Heart left ventricle (tissue), 16 donors: ENCODE measurements around the gene NDST1. TPM values are rescaled to one million over a fixed set of nuclear protein-coding genes. Genes with fewer than 3 reads are reported as not detected.

Experiments used
- ATAC-seq, 4 donors: fragments of 200-7000 bp; cut with Tn5 transposase; one replicate each; pipeline ENCODE4 v1.9.1; 2020 to 2022; ENCODE audit warnings: moderate library complexity in 4 of 4, mild to moderate bottlenecking in 3 of 4, moderate number of reproducible peaks in 1 of 4
- DNase-seq, 5 donors: peaks; one replicate each; pipeline ENCODE4 v3.0.0-alpha.2; 2020
- H3K27ac ChIP-seq, 12 donors: fragments of 200-600 bp; sonication (generic) in 4 of 12; one replicate each; pipeline versions ENCODE4 v1.5.0 to v1.8.0; 2016 to 2022; ENCODE audit warnings: mild to moderate bottlenecking in 2 of 12
- H3K27me3 ChIP-seq, 9 donors: fragments of 200-600 bp; sonication (generic) in 2 of 9; one replicate each; pipeline versions ENCODE4 v1.5.1 to v1.8.0; 2016 to 2022; ENCODE audit warnings: mild to moderate bottlenecking in 3 of 9
- H3K36me3 ChIP-seq, 9 donors: fragments of 200-600 bp; sonication (generic) in 2 of 9; one replicate each; pipeline versions ENCODE4 v1.5.0 to v1.8.0; 2018 to 2022; ENCODE audit warnings: mild to moderate bottlenecking in 2 of 9
- H3K4me1 ChIP-seq, 12 donors: fragments of 200-600 bp; sonication (generic) in 4 of 12; one replicate each; pipeline versions ENCODE4 v1.5.0 to v1.8.0; 2016 to 2022; ENCODE audit warnings: mild to moderate bottlenecking in 3 of 12
- H3K4me3 ChIP-seq, 12 donors: fragments of 200-600 bp; sonication (generic) in 4 of 12; one replicate each; pipeline versions ENCODE4 v1.5.0 to v1.8.0; 2017 to 2022; ENCODE audit warnings: mild to moderate bottlenecking in 9 of 12, moderate library complexity in 4 of 12
- H3K9me3 ChIP-seq, 12 donors: fragments of 200-600 bp; sonication (generic) in 4 of 12; one replicate each; pipeline versions ENCODE4 v1.5.0 to v1.8.0; 2016 to 2022; ENCODE audit warnings: mild to moderate bottlenecking in 1 of 12
- POLR2A ChIP-seq, 2 donors: fragments of 450-650 bp; IDR thresholded peaks; one replicate each; pipeline ENCODE4 v1.6.1; 2017; ENCODE audit warnings: antibody characterized with exemption in 2 of 2, mild to moderate bottlenecking in 2 of 2, moderate library complexity in 2 of 2
- WGBS, 4 donors: extraction: QIAGEN DNeasy Blood & Tissue Kit in 2 of 4; methylation state at CpG; one replicate each; pipeline versions ENCODE4 v1.1.5 to v1.1.7; 2013 to 2018; 5-methylcytosine and 5-hydroxymethylcytosine counted together
- intact Hi-C, 10 donors: fragments of 100-400 bp; cut with DNase I; formaldehyde crosslinking; loops; one replicate each; pipeline versions ENCODE4 v1.11.1 to v1.14.2; 2022
- polyA plus RNA-seq, 2 donors: library from polyadenylated mRNA; stranded (reverse); fragments of 200-250 nt; gene quantifications; one replicate each; pipeline ENCODE4 v1.2.3, GENCODE V29; 2013
- total RNA-seq, 9 donors: library from RNA; depleted of rRNA in 2 of 9; stranded (reverse); fragments of >200 nt in 2 of 9; fragmentation: NEBNext Ultra II Directional in 3 of 9; extraction: Animal tissue kit (Norgen Biotek cat#: 25700) in 3 of 9; gene quantifications; one replicate each; pipeline versions ENCODE4 v1.1.0 to v1.2.4, GENCODE V29; 2016 to 2023
- TF ChIP-seq, protein P1 (sequence below), 12 donors: fragments of 200-600 bp; sonication (generic) in 4 of 12; IDR thresholded peaks; one replicate each; pipeline versions ENCODE4 v1.5.0 to v1.8.0; 2018 to 2022; ENCODE audit warnings: antibody characterized with exemption in 12 of 12, mild to moderate bottlenecking in 5 of 12
- donor health status: ischemic (EF 13 %, LVEDD 7.1; RV severe dilation, severe dysfunction).
- donor health status: healthy with polysubstance abuse.
- donor health status: DM: no; HTN: yes; CAD: no.
- donor health status: DM: no; HTN: no; CAD: no.
- donor health status: ischemic (EF 25% LVEDD 6.9; RV normal size, moderate dysfunction).
- donor health status: ischemic (EF 25% LVEDD 5.7; RV mildly dilated, moderate dysfunction).
- donor health status: healthy.
- donor health status: DM: yes; HTN: yes; CAD: no.
- donor health status: ischemic (EF 35%, LVEDD 5.7; RV mildly dilated, moderate dysfunction).
- donor health status: nonischemic (EF 11% LVEDD 7.7; RV severe dilation, severe dysfunction).
- donor health status: DM: yes; HTN: yes; CAD: no.
- donor health status: PGD.
- donor health status: ischemic (EF 29% LVEDD 5.4; RV normal size, mild dysfunction).
- donor health status: nonischemic (EF 23%, LVEDD 6.1; RV moderate dilation, normal function).

Gene NDST1
- total and polyA plus RNA-seq, 11 donors = 32.1 to 156 (median 68.5) TPM

- peaks cover 0 to 3% (median 0%) of the 10 kb centered on the region in 9 donors for H3K36me3 ChIP-seq
- DNase-seq = no peak
- H3K4me1 ChIP-seq = peaks cover 38 to 100% (median 98%) of the 10 kb centered on the region in 12 donors
- no peaks in the 10 kb centered on the region for H3K9me3 ChIP-seq
- 80 to 92% (median 88%) methylated on average over 2 to 3 of the region's 3 CpGs for whole genome bisulfite sequencing, 4 donors
- intact Hi-C loops = no loop called here
- TF ChIP-seq, protein P1, sequence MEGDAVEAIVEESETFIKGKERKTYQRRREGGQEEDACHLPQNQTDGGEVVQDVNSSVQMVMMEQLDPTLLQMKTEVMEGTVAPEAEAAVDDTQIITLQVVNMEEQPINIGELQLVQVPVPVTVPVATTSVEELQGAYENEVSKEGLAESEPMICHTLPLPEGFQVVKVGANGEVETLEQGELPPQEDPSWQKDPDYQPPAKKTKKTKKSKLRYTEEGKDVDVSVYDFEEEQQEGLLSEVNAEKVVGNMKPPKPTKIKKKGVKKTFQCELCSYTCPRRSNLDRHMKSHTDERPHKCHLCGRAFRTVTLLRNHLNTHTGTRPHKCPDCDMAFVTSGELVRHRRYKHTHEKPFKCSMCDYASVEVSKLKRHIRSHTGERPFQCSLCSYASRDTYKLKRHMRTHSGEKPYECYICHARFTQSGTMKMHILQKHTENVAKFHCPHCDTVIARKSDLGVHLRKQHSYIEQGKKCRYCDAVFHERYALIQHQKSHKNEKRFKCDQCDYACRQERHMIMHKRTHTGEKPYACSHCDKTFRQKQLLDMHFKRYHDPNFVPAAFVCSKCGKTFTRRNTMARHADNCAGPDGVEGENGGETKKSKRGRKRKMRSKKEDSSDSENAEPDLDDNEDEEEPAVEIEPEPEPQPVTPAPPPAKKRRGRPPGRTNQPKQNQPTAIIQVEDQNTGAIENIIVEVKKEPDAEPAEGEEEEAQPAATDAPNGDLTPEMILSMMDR (IDR thresholded peaks at IDR 0.05) = no peak
- no peak for TF ChIP-seq POLR2A (IDR thresholded peaks at IDR 0.05)
- no peak overlapping the region for H3K4me3 ChIP-seq
- no peak for ATAC-seq
- peak overlapping the region in 10 of 12 donors; percentile 14 to 89 (median 82) for H3K27ac ChIP-seq
- H3K27me3 ChIP-seq = no peaks in the 10 kb centered on the region
Observed at GRCh38 chr5:150502847-150503246, 5.1 kb upstream of the NDST1 start.

DNA sequence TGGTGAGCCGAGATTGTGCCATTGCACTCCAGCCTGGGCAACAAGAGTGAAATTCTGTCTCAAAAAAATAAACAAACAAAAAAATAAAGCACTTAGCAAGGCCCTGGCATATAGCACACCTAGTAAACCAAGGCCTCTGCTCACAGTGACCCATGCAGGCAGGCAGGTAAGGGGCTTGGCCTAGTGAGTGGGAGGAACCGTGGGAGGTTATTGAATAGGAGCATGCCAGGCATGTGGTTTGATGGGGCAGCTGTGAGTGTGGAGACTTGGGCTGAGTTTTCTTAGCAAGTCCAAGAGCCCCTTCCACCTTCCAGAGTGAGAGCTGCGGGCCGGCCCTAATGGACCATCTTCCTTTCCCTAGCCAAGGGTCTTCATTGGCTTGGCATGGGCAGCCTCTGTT, 4.5 kb upstream of the NDST1 start:
- peaks cover 0 to 3% (median 0%) of the 10 kb centered on the region in 9 donors for H3K36me3 ChIP-seq
- no peaks in the 10 kb centered on the region for H3K27me3 ChIP-seq
- ATAC-seq (no peak), DNase-seq (no peak)
- intact Hi-C loops = no loop called here
- peaks cover 36 to 100% (median 97%) of the 10 kb centered on the region in 12 donors for H3K4me1 ChIP-seq
- H3K4me3 ChIP-seq = no peak overlapping the region
- WGBS, 4 donors = 81 to 89% (median 88%) methylated on average over 4 of the region's 4 CpGs
- TF ChIP-seq POLR2A (IDR thresholded peaks at IDR 0.05) = no peak
- TF ChIP-seq, protein P1 (IDR thresholded peaks at IDR 0.05) = no peak
- H3K27ac ChIP-seq = peak overlapping the region; percentile 66 to 92 (median 85)
- no peaks in the 10 kb centered on the region for H3K9me3 ChIP-seq

DNA sequence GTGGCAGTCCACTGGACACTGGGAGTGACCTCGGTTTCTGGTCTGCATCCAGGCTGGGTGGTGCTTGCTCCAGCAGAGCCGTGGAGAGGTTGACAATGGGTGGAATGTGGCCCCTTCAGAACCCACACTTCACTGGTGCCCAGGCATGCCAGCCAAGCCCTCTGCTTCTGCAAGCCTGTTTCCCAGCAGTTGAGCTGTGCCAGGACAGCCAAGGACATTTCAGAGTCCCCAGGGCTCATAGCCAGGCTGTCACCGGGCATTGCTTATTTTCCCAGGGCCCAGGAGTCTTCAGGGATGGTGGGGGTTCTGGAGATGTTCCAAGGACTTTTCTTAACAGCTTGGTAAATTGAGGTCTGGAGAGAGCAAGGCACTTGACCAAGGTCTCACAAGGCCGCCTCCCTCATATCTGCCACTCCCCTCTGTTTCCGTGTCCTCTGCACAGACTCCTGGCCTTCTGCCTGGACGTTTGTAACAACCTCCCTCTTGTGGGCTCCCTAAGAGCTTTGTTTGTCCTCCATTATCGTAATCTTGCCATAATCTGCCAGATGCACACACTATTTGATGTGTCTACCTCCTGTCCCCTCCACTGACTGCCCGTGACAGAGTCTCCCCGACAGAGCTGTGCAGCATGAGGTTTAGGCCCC, 3.8 kb upstream of the NDST1 start:
- Histone ChIP-seq H3K4me1 (peaks cover 30 to 100% (median 97%) of the 10 kb centered on the region in 12 donors), H3K9me3 (no peaks in the 10 kb centered on the region), H3K36me3 (peaks cover 0 to 3% (median 0%) of the 10 kb centered on the region in 9 donors), H3K27me3 (no peaks in the 10 kb centered on the region), H3K27ac (peak overlapping the region; percentile 66 to 92 (median 85)), H3K4me3 (no peak overlapping the region)
- TF ChIP-seq, protein P1 (IDR thresholded peaks at IDR 0.05) = peak in 2 of 12 donors; percentile 1 to 22
- no peak for TF ChIP-seq POLR2A (IDR thresholded peaks at IDR 0.05)
- DNase-seq (peak in 4 of 5 donors; percentile 62 to 84 (median 75)), ATAC-seq (peak; percentile 55 to 76 (median 69))
- intact Hi-C loops = loop anchor here in 2 of 10 donors (1.0 to 2.0 kb wide), 2 partner anchors 11 to 19 kb away; no protein-coding TSS in a partner anchor
- WGBS, 4 donors = 8 to 18% (median 15%) methylated on average over 9 of the region's 9 CpGs

DNA sequence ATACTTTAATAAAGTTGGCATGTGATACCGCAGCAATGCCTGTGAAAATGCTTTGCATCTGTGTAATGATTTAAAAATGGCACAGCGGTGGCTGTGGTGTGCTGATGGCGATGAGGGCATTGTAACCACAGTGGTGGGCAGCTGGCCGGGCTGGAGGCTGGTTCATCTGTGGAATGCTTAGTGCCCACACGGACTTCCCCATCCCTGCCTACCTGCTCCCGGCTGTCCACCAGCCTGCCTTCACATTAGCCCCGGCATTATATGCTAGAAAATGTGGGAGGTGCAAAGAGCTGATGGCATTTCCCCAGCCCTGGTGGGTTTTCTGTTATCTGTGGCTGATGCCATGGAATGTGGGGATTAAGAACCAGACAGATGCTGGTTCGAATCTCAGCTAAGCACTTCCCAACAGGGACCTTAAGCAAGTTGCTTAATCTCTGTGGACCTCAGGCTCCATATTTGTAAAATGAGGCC, 2.9 kb upstream of the NDST1 start:
- Histone ChIP-seq H3K36me3 (peaks cover 0 to 3% (median 0%) of the 10 kb centered on the region in 9 donors), H3K4me3 (no peak overlapping the region), H3K9me3 (no peaks in the 10 kb centered on the region), H3K27ac (peak overlapping the region; percentile 66 to 92 (median 85)), H3K4me1 (peaks cover 24 to 100% (median 96%) of the 10 kb centered on the region in 12 donors), H3K27me3 (no peaks in the 10 kb centered on the region)
- ATAC-seq (peak in 3 of 4 donors; percentile 27 to 57 (median 28)), DNase-seq (no peak)
- 45 to 59% (median 49%) methylated on average over 7 to 8 of the region's 8 CpGs for WGBS, 4 donors
- intact Hi-C loops = loop anchor here in 1 of 10 donors (2.0 kb wide), 1 partner anchor 18 kb away; no protein-coding TSS in a partner anchor
- TF ChIP-seq, protein P1 (IDR thresholded peaks at IDR 0.05) = no peak
- TF ChIP-seq POLR2A (IDR thresholded peaks at IDR 0.05) = no peak
